Tibial nerve (tissue), 3 donors: ENCODE data around the gene PTGER1.

Experiments used
- CTCF ChIP-seq, 5 experiments: fragments of 200-600 bp in 3 of 5; fragments of 450-650 bp in 2 of 5; sonication (generic) in 3 of 5; IDR thresholded peaks; one replicate each; pipeline ENCODE4 v1.5.1; 2016 to 2019; ENCODE audit warnings: antibody characterized with exemption in 5 of 5, mild to moderate bottlenecking in 3 of 5, moderate library complexity in 2 of 5
- POLR2A ChIP-seq, 2 donors: fragments of 450-650 bp; IDR thresholded peaks; one replicate each; pipeline ENCODE4 v1.6.1; 2017; ENCODE audit warnings: antibody characterized with exemption in 2 of 2, mild to moderate bottlenecking in 2 of 2, moderate library complexity in 2 of 2

GRCh38 chr19:14443632-14444216, 31.4 kb downstream of the PTGER1 start:
- TF ChIP-seq CTCF (IDR thresholded peaks at IDR 0.05) (no peak), POLR2A (IDR thresholded peaks at IDR 0.05) (no peak)
